Muscle layer of colon (tissue), 2 donors: ENCODE data around the gene NBDY.
A peak's percentile ranks its signal among the peaks of the same experiment; 100 is the strongest.

Experiments
- H3K27ac ChIP-seq: one replicate; pipeline ENCODE4 v1.7.0; 2013; ENCODE audit warnings: low read depth, mild to moderate bottlenecking, low read length, moderate library complexity
- H3K27me3 ChIP-seq, 2 donors: one replicate each; pipeline ENCODE4 v1.7.0; 2013; ENCODE audit warnings: low read length in 2 of 2, mild to moderate bottlenecking in 2 of 2; ENCODE audit not compliant: insufficient read depth in 2 of 2, control insufficient read depth in 1 of 2
- H3K36me3 ChIP-seq: one replicate; pipeline ENCODE4 v1.7.0; 2013; ENCODE audit warnings: mild to moderate bottlenecking, low read length; ENCODE audit not compliant: insufficient read depth
- H3K4me1 ChIP-seq: one replicate; pipeline ENCODE4 v1.7.0; 2013; ENCODE audit warnings: mild to moderate bottlenecking, low read length; ENCODE audit not compliant: insufficient read depth
- H3K4me3 ChIP-seq, 2 donors: one replicate each; pipeline ENCODE4 v1.7.0; 2013; ENCODE audit warnings: low read length in 2 of 2, low read depth in 1 of 2, mild to moderate bottlenecking in 1 of 2, moderate library complexity in 1 of 2
- H3K9ac ChIP-seq: one replicate; pipeline ENCODE4 v1.7.0; 2013; ENCODE audit warnings: low read length
- H3K9me3 ChIP-seq: one replicate; pipeline ENCODE4 v1.7.0; 2013; ENCODE audit warnings: mild to moderate bottlenecking, low read length
- donor health status: abdominal sarcoma.
- donor health status: Adenocarcinoma of cecum.

The NBDY gene

DNA sequence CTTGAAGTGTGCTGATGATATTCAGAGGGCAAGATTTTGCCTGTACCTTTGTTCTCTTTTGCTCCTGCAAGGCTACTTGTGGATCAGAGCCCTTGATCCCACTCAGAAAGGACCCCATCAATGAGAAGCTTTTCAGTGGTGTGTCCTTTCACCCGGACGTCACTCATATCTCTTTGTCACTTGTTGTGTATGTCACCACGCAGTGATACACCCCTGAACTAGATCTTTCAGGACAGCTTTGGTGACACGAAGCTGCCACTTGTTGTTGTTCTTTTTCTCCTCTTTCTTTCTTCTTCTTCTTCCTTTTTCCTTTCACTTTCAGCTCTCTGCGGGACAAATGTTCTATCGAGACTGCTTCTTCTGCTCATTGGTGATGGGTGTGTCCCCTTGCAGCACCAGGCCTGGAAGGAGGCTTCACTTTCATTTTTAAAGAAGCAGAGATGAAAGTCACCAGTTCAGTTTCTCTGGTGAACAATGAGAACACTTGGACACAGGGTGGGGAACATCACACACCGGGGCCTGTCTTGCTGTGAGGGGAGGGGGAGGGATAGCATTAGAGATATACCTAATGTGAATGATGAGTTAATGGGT lies 83.6 kb downstream of the NBDY start:
- Histone ChIP-seq H3K4me3 (peak overlapping the region in 1 of 2 donors; percentile 18), H3K27me3 (no peaks in the 10 kb centered on the region), H3K36me3 (no peaks in the 10 kb centered on the region), H3K4me1 (peaks cover 7% of the 10 kb centered on the region), H3K9ac (no peak overlapping the region), H3K27ac (no peak overlapping the region), H3K9me3 (no peaks in the 10 kb centered on the region)

DNA sequence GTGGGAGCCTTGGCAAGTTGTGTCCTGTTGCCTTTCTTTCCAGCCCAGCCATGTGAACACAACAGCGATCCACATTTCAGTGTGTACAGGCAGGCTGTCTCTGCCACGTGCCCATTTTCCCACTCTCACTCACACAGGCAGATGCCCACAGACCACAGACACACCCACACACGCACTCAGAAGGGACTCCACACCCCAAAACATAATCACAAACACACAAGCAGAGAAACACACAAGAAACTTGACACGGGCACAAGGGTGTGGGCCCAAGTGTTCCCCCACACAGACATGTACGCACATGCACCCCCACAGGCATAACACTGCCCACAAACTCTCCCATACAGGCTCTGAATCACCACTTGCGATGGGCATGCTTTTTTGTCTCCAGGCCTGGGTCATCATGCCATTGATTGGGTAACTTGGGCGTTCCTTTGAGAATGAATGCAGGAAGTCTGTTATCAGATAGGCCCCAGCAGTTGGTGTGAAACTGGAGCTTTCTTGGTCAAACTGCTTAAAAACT lies 84.3 kb downstream of the NBDY start:
- no peak overlapping the region for H3K27ac ChIP-seq

DNA sequence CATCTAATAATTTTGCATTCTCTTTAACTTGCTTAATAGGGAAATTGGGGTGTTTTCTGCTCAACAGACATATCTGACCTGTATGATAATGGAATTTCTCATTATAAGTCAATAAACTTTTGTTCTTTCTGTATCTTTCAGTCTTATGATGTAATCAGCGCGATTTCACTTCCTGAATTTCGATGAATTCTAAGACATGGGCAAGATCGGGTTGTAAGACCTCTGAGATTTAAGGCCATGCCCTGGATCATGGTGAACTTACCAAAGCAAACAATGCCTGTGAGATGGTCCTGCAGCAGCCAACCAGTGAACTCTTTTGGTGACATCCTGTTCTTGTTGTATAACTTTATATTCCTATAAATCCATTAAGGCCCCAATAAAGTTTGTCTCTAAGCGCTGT lies 88.1 kb downstream of the NBDY start:
- no peak overlapping the region for H3K9ac ChIP-seq
- H3K27ac ChIP-seq, result no peak overlapping the region
- H3K4me1 ChIP-seq, result peaks cover 7% of the 10 kb centered on the region
- H3K9me3 ChIP-seq, result no peaks in the 10 kb centered on the region
- no peak overlapping the region for H3K4me3 ChIP-seq
- H3K27me3 ChIP-seq, result peaks cover 0 to under 1% of the 10 kb centered on the region in 2 donors
- H3K36me3 ChIP-seq, result no peaks in the 10 kb centered on the region

More for the DNA sequence above, 84.3 kb downstream of the NBDY start:
- H3K36me3 ChIP-seq, result no peaks in the 10 kb centered on the region
- H3K9me3 ChIP-seq, result no peaks in the 10 kb centered on the region
- no peak overlapping the region for H3K9ac ChIP-seq
- no peak overlapping the region for H3K4me3 ChIP-seq
- peaks cover 7% of the 10 kb centered on the region for H3K4me1 ChIP-seq
- H3K27me3 ChIP-seq, result no peaks in the 10 kb centered on the region

DNA sequence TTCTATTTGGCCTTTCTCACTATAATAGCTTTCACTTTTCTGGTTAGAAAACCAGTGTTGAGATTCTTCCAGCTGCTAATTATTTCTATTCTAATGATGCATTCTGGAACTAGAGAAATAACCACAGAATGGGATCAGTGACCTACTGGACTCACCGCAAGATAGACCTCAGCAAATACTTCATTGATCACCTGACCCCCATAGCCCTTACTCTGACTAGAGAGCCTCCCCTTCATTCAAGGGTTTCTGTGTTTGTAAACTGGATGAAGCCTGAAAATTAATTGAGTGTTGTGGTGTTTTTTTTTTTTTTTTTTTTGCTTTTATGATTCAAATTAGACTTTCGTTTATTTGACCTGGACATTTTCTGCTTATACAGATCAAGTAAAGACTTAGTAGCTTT lies 97.0 kb downstream of the NBDY start:
- Histone ChIP-seq H3K27me3 (peaks cover 0 to 7% of the 10 kb centered on the region in 2 donors), H3K36me3 (no peaks in the 10 kb centered on the region), H3K9me3 (no peaks in the 10 kb centered on the region), H3K27ac (no peak overlapping the region), H3K4me1 (no peaks in the 10 kb centered on the region), H3K9ac (no peak overlapping the region), H3K4me3 (no peak overlapping the region)

DNA sequence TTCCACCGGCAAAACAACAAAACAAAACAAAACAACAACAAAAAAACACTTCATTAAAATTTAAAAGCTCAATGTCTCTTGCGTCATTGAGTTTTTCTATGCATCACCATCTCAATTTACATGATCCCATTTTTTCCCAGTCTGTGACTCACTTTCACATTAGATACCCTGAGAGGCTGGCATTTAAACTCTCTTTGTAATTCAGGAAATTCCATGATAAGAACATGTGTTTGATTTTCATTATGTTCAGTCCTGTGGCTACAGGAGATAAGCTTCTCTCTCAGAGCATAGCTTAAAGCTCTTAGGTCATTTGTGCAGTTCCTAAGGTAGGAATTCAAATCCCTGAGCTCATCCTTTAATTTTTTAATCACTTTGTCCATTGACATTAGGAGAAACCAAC lies 104.6 kb downstream of the NBDY start:
- Histone ChIP-seq H3K9ac (no peak overlapping the region), H3K27ac (no peak overlapping the region), H3K27me3 (no peaks in the 10 kb centered on the region), H3K4me1 (no peaks in the 10 kb centered on the region), H3K36me3 (no peaks in the 10 kb centered on the region), H3K4me3 (no peak overlapping the region), H3K9me3 (no peaks in the 10 kb centered on the region)

DNA sequence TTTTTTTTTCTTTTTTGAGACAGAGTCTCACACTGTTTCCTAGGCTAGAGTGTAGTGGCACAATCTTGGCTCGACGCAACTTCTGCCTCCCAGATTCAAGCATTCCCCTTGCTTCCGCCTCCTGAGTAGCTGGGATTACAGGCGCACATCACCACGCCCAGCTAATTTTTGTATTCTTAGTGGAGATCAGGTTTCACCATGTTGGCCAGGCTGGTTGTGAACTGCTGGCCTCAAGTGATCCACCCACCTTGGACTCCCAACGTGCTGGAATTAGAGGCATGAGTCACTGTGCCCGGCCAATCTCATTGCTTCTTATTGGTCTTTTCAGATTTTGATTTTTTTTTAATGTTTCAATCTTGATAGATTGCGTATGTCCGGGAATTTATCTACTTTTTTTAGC lies 124.4 kb downstream of the NBDY start:
- no peak overlapping the region for H3K4me3 ChIP-seq

DNA sequence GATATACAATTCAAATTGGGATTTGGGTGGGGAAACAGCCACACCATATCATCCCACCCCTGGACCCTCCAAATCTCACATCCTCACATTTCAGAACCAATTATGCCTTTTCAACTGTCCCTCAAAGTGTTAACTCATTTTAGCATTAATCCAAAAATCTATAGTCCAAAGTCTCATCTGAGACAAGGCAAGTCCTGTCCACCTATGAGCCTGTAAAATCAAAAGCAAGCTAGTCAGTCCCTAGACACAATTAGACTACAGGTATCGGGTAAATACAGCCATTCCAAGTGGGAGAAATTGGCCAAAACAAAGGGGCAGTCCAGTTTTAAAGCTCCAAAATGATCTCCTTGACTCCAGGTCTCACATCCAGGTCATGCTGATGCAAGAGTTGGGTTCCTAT lies 128.0 kb downstream of the NBDY start:
- no peaks in the 10 kb centered on the region for H3K9me3 ChIP-seq
- H3K27me3 ChIP-seq, result no peaks in the 10 kb centered on the region
- H3K4me1 ChIP-seq, result no peaks in the 10 kb centered on the region
- H3K36me3 ChIP-seq, result no peaks in the 10 kb centered on the region
- H3K9ac ChIP-seq, result no peak overlapping the region
- H3K4me3 ChIP-seq, result no peak overlapping the region
- H3K27ac ChIP-seq, result no peak overlapping the region

More for the DNA sequence above, 124.4 kb downstream of the NBDY start:
- Histone ChIP-seq H3K27ac (no peak overlapping the region), H3K9me3 (no peaks in the 10 kb centered on the region), H3K4me1 (no peaks in the 10 kb centered on the region), H3K27me3 (no peaks in the 10 kb centered on the region), H3K9ac (no peak overlapping the region), H3K36me3 (no peaks in the 10 kb centered on the region)

DNA sequence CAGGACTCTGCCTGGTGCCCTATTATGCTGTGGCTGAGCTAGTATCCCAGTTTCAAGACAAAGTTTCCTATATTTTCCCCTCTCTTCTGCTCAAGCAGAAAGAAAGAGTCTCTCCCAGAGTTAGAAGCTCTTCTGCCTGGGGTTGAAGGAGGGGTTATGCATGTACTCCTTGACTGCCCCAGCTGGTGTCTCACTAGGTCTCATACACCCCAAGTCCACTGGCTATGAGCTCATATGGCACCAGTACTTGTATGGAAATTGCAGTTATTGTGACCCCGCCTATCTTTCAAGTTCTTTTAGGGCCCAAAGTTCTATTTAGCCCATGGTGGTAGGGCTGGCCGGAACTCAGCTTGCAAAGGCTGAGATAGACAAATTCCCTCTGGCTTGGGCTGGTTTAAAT lies 131.8 kb downstream of the NBDY start:
- H3K9me3 ChIP-seq, result no peaks in the 10 kb centered on the region
- no peaks in the 10 kb centered on the region for H3K36me3 ChIP-seq
- H3K27ac ChIP-seq, result no peak overlapping the region
- H3K4me3 ChIP-seq, result no peak overlapping the region
- no peaks in the 10 kb centered on the region for H3K27me3 ChIP-seq
- H3K9ac ChIP-seq, result no peak overlapping the region
- H3K4me1 ChIP-seq, result no peaks in the 10 kb centered on the region
